ENCODE data around the gene CBLIF.
"Not testable (repeated sequence)": the region's sequence is repeated elsewhere in the genome, so short reads cannot be mapped to it uniquely, and the experiment has no call there.

Gene CBLIF

DNA sequence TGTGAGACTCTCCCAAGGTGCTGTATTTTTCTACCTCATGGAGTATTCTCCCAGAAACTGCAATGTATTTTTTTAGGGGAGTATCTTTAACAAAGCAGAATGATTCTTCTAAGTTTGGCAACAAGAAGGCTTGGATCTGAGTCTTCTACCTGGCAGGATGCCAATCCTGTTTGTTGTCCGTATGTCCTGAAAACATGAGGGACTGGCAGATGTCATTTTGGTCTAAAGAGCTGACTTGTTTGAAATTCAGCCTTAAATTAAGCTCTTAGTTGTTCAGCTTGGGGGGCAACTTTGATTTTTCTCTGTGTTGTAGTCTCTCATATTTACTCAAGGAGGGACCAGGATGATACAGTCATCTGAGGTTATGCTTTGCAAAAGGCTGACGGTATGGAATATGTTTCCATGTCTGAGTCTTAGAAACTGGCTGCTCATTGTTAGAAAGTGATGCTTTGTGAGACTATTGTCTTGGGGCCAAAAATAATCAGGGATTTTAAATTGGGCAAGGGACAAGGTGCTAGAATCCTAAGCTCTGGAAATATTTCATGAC is 44.1 kb downstream of the CBLIF start:
- Histone ChIP-seq H3K4me1 (ENCODE audit: control insufficient read depth, insufficient read depth, low read length) (no peaks in the 10 kb centered on the region), H3K27ac (ENCODE audit: low read length) (no peak overlapping the region), H3K4me3 (ENCODE audit: low read length in 2 of 2) (no peak overlapping the region), H3K9me3 (ENCODE audit: control insufficient read depth in 2 of 2, low read length in 2 of 2) (no peaks in the 10 kb centered on the region), H3K36me3 (ENCODE audit: control insufficient read depth in 2 of 2, insufficient read depth in 2 of 2, low read length in 2 of 2) (peaks cover 6% of the 10 kb centered on the region in 2 donors), H3K27me3 (ENCODE audit: control insufficient read depth in 1 of 2, insufficient read depth in 2 of 2, low read length in 2 of 2) (no peaks in the 10 kb centered on the region), H3K9ac (ENCODE audit: low read length in 2 of 2) (no peak overlapping the region)

DNA sequence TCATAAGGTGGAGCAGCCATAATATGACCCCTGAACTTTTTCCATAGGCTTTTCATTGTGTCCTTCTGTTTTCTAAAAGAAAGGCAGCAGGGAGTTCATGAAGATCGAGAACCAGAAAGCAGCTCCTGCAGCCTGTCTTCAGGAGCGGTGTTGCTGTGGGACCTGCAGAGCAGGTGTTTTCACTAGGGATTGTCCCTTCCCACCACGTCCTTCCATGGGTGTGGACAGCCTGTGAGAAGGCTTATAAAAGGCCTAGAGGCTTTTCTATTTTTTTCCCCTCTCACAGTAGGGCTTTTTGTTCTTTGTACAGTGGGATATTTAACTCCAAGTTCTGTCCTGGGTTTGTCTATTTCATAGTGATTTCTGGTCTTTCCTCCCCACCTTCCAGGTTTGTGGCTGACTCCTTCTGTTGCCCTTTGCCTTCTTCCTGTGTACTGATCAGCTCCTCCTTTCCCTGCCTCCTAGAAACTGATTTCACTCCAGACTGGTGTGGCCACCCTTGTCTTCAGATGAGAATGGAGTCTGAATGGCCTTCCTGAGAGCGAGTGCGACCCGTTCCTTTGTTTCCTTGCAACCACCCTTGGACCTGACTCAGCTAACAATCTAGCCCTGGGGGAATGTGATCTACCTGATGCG is 44.8 kb downstream of the CBLIF start:
- no peak overlapping the region for H3K27ac ChIP-seq (ENCODE audit: low read length)
- no peaks in the 10 kb centered on the region for H3K4me1 ChIP-seq (ENCODE audit: control insufficient read depth, insufficient read depth, low read length)
- no peaks in the 10 kb centered on the region for H3K9me3 ChIP-seq (ENCODE audit: control insufficient read depth in 2 of 2, low read length in 2 of 2)
- no peaks in the 10 kb centered on the region for H3K27me3 ChIP-seq (ENCODE audit: control insufficient read depth in 1 of 2, insufficient read depth in 2 of 2, low read length in 2 of 2)
- H3K36me3 ChIP-seq (ENCODE audit: control insufficient read depth in 2 of 2, insufficient read depth in 2 of 2, low read length in 2 of 2): peaks cover 6 to 11% of the 10 kb centered on the region in 2 donors
- no peak overlapping the region for H3K9ac ChIP-seq (ENCODE audit: low read length in 2 of 2)
- H3K4me3 ChIP-seq (ENCODE audit: low read length in 2 of 2): no peak overlapping the region

DNA sequence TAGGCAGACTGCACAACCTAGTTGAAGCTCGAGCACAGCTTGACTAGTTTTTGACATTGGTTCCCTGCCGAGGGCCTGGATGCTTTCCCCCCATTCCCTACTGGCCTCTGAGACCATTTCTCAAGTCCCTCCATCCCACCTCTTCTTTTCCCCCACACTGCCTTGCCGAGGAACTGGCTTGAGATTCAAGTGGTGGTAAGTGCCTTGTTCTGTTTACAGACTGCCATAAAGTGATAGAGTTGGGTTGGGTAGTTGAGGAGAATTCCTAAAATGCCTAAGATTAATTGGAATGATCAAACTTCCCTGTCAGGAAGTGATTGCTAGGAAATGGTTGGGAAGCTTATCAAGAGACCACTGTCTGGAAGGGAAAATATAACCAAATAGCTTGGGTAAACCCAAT is 50.9 kb downstream of the CBLIF start:
- no peak overlapping the region for H3K27ac ChIP-seq (ENCODE audit: low read length)
- peaks cover 27 to 38% of the 10 kb centered on the region in 2 donors for H3K36me3 ChIP-seq (ENCODE audit: control insufficient read depth in 2 of 2, insufficient read depth in 2 of 2, low read length in 2 of 2)

DNA sequence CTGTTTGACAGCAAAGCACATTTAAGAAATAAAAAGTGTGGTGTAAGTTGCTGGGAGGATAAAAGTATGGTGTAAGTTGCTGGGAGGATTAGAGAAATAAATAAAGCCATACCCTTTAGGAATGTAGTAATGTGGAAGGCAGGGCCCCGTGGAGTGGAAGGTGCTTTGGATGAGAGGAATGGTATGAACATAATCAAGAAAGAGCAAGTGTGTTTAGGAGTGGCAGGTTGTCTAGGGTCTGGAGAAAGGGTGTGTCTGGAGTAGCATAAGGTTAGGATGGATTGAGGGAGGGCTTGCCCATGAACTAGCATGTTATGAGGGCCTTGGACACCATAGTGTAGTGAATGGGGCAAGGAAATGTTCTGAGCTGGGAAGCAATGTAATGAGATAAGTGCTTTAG is 52.8 kb downstream of the CBLIF start:
- Histone ChIP-seq H3K9ac (ENCODE audit: low read length in 2 of 2) (no peak overlapping the region), H3K27ac (ENCODE audit: low read length) (no peak overlapping the region), H3K4me3 (ENCODE audit: low read length in 2 of 2) (no peak overlapping the region), H3K36me3 (ENCODE audit: control insufficient read depth in 2 of 2, insufficient read depth in 2 of 2, low read length in 2 of 2) (peaks cover 24 to 46% of the 10 kb centered on the region in 2 donors), H3K9me3 (ENCODE audit: control insufficient read depth in 2 of 2, low read length in 2 of 2) (no peaks in the 10 kb centered on the region), H3K4me1 (ENCODE audit: control insufficient read depth, insufficient read depth, low read length) (no peaks in the 10 kb centered on the region), H3K27me3 (ENCODE audit: control insufficient read depth in 1 of 2, insufficient read depth in 2 of 2, low read length in 2 of 2) (no peaks in the 10 kb centered on the region)

More for the DNA sequence above, 50.9 kb downstream of the CBLIF start:
- Histone ChIP-seq H3K27me3 (ENCODE audit: control insufficient read depth in 1 of 2, insufficient read depth in 2 of 2, low read length in 2 of 2) (no peaks in the 10 kb centered on the region), H3K9ac (ENCODE audit: low read length in 2 of 2) (no peak overlapping the region), H3K4me3 (ENCODE audit: low read length in 2 of 2) (no peak overlapping the region), H3K4me1 (ENCODE audit: control insufficient read depth, insufficient read depth, low read length) (no peaks in the 10 kb centered on the region), H3K9me3 (ENCODE audit: control insufficient read depth in 2 of 2, low read length in 2 of 2) (no peaks in the 10 kb centered on the region)

DNA sequence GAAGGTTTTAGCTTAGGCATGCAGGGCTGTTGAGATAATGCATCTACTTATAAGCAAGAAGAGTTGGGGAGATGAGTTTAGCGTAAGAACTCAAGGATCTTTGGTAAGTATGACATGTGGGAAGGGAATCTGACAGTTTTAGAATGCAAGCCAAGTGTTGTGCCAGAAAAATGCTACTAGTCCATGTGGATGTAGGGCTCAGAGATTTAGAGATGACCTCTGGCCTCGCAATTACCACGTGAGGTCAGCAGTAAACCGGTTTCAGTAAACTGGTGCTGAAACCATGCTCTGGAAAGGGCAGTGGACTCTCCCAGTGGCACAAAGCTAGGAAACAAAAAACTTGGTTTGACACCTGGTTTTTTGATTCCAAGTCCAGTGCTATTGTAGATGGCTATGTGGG is 53.7 kb downstream of the CBLIF start:
- Histone ChIP-seq H3K9ac (ENCODE audit: low read length in 2 of 2) (no peak overlapping the region), H3K4me1 (ENCODE audit: control insufficient read depth, insufficient read depth, low read length) (no peaks in the 10 kb centered on the region), H3K9me3 (ENCODE audit: control insufficient read depth in 2 of 2, low read length in 2 of 2) (no peaks in the 10 kb centered on the region), H3K27ac (ENCODE audit: low read length) (no peak overlapping the region), H3K36me3 (ENCODE audit: control insufficient read depth in 2 of 2, insufficient read depth in 2 of 2, low read length in 2 of 2) (peaks cover 23 to 46% of the 10 kb centered on the region in 2 donors), H3K27me3 (ENCODE audit: control insufficient read depth in 1 of 2, insufficient read depth in 2 of 2, low read length in 2 of 2) (no peaks in the 10 kb centered on the region), H3K4me3 (ENCODE audit: low read length in 2 of 2) (no peak overlapping the region)

DNA sequence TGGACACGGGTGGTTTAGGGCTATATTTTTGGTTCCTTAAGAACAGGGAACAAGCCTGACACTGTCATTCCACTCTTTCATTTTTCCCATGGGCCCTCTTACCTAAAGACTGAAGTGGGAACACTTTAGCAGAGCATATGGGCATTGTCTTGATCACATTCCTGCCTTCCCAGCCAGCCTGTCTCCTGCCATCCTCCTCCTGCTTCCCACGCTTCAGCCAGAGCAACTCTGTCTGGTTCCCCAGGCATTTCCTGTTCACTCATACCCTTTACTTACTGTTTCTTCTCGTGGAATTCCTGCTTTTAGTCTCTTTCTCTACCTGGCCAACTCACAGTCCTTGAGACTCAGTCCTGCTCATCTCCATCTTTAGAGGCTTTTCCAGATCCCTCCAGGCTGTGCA is 57.5 kb downstream of the CBLIF start:
- Histone ChIP-seq H3K9ac (ENCODE audit: low read length in 2 of 2) (peak overlapping the region in 1 of 2 donors; percentile 13), H3K36me3 (ENCODE audit: control insufficient read depth in 2 of 2, insufficient read depth in 2 of 2, low read length in 2 of 2) (peaks cover 9 to 20% of the 10 kb centered on the region in 2 donors), H3K27ac (ENCODE audit: low read length) (no peak overlapping the region), H3K27me3 (ENCODE audit: control insufficient read depth in 1 of 2, insufficient read depth in 2 of 2, low read length in 2 of 2) (no peaks in the 10 kb centered on the region), H3K9me3 (ENCODE audit: control insufficient read depth in 2 of 2, low read length in 2 of 2) (no peaks in the 10 kb centered on the region), H3K4me3 (ENCODE audit: low read length in 2 of 2) (no peak overlapping the region), H3K4me1 (ENCODE audit: control insufficient read depth, insufficient read depth, low read length) (no peaks in the 10 kb centered on the region)

DNA sequence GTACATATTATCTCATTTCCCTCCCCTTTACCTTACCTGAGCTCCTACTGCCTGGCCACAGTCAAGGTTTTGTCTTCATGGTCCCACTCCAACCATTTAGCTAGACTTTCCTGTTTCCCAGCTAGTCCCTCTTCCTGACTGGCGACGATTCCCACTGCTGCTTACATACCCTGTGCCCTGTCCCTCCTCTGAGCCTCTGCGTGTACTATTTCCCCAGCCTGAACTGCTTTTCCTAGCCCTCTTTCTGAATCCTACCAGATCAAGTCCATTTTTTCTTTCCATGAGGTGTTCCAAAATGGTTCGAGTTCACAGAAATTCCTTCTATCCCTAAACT is 58.1 kb downstream of the CBLIF start:
- Histone ChIP-seq H3K9ac (ENCODE audit: low read length in 2 of 2) (no peak overlapping the region), H3K27ac (ENCODE audit: low read length) (no peak overlapping the region), H3K27me3 (ENCODE audit: control insufficient read depth in 1 of 2, insufficient read depth in 2 of 2, low read length in 2 of 2) (no peaks in the 10 kb centered on the region), H3K9me3 (ENCODE audit: control insufficient read depth in 2 of 2, low read length in 2 of 2) (no peaks in the 10 kb centered on the region), H3K4me3 (ENCODE audit: low read length in 2 of 2) (no peak overlapping the region), H3K36me3 (ENCODE audit: control insufficient read depth in 2 of 2, insufficient read depth in 2 of 2, low read length in 2 of 2) (peaks cover 7 to 20% of the 10 kb centered on the region in 2 donors), H3K4me1 (ENCODE audit: control insufficient read depth, insufficient read depth, low read length) (no peaks in the 10 kb centered on the region)

DNA sequence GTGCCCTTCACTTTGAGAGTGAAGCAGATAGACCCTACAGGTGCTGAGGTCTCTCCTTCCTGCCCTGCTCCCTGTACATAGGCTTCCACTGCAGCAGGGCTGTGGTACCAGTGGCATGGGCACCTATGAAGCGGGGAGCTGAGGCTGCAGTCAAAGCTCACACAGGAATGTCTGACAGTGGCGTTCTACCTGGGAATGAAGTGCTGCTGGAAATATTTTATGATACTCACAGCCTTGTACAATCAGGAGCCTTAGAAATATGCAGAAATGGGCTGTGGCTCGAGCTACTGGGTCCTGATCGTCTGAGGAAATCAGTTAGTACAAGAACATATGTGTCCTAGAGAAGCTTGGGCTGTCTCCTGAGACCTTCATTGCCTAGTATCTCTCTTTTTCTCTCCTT is 59.5 kb downstream of the CBLIF start:
- Histone ChIP-seq H3K9me3 (ENCODE audit: control insufficient read depth in 2 of 2, low read length in 2 of 2) (no peaks in the 10 kb centered on the region), H3K36me3 (ENCODE audit: control insufficient read depth in 2 of 2, insufficient read depth in 2 of 2, low read length in 2 of 2) (peaks cover 0 to 15% of the 10 kb centered on the region in 2 donors), H3K9ac (ENCODE audit: low read length in 2 of 2) (no peak overlapping the region), H3K27ac (ENCODE audit: low read length) (no peak overlapping the region), H3K4me3 (ENCODE audit: low read length in 2 of 2) (no peak overlapping the region), H3K27me3 (ENCODE audit: control insufficient read depth in 1 of 2, insufficient read depth in 2 of 2, low read length in 2 of 2) (no peaks in the 10 kb centered on the region), H3K4me1 (ENCODE audit: control insufficient read depth, insufficient read depth, low read length) (no peaks in the 10 kb centered on the region)

DNA sequence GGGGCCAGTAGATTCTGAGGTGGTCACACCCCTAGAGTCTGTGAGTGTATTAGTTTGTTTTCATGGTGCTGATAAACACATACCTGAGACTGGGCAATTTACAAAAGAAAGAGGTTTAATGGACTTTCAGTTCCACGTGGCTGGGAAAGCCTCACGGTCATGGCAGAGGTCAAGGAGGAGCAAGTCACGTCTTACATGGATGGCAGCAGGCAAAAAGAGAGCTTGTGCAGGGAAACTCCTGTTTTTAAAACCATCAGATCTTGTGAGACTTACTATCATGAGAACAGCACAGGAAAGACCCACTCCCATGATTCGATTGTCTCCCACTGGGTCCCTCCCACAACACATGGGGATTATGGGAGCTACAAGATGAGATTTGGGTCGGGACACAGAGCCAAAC is 60.9 kb downstream of the CBLIF start:
- H3K27me3 ChIP-seq (ENCODE audit: control insufficient read depth in 1 of 2, insufficient read depth in 2 of 2, low read length in 2 of 2); H3K27ac ChIP-seq (ENCODE audit: low read length); H3K9ac ChIP-seq (ENCODE audit: low read length in 2 of 2); H3K36me3 ChIP-seq (ENCODE audit: control insufficient read depth in 2 of 2, insufficient read depth in 2 of 2, low read length in 2 of 2); H3K4me1 ChIP-seq (ENCODE audit: control insufficient read depth, insufficient read depth, low read length); H3K4me3 ChIP-seq (ENCODE audit: low read length in 2 of 2); H3K9me3 ChIP-seq (ENCODE audit: control insufficient read depth in 2 of 2, low read length in 2 of 2): not testable (repeated sequence)

DNA sequence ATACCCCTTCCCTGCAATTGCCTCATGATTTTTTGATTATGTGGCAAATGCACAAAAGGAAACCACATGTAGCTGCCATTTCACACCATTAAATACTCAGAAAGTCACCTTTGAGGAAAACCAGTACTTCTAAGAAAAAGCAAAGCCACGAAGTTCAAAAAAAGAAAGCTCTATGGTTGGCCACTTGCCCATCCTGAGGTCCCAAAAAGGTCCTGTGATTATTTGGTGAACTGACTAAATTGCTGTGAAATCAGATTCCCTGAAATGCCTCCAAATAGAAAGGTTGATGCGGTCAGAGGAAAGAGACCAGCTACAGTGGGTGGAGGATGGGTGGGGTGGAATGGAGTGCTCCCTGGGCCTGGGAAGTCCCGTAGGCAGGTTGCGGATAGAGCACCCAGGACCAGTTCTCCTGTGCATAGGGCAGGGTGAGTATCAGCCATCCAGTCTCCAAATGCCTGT is 61.6 kb downstream of the CBLIF start:
- Histone ChIP-seq H3K4me1 (ENCODE audit: control insufficient read depth, insufficient read depth, low read length) (no peaks in the 10 kb centered on the region), H3K27ac (ENCODE audit: low read length) (no peak overlapping the region), H3K36me3 (ENCODE audit: control insufficient read depth in 2 of 2, insufficient read depth in 2 of 2, low read length in 2 of 2) (peaks cover 0 to 5% of the 10 kb centered on the region in 2 donors), H3K9me3 (ENCODE audit: control insufficient read depth in 2 of 2, low read length in 2 of 2) (no peaks in the 10 kb centered on the region), H3K9ac (ENCODE audit: low read length in 2 of 2) (no peak overlapping the region), H3K27me3 (ENCODE audit: control insufficient read depth in 1 of 2, insufficient read depth in 2 of 2, low read length in 2 of 2) (no peaks in the 10 kb centered on the region), H3K4me3 (ENCODE audit: low read length in 2 of 2) (no peak overlapping the region)

DNA sequence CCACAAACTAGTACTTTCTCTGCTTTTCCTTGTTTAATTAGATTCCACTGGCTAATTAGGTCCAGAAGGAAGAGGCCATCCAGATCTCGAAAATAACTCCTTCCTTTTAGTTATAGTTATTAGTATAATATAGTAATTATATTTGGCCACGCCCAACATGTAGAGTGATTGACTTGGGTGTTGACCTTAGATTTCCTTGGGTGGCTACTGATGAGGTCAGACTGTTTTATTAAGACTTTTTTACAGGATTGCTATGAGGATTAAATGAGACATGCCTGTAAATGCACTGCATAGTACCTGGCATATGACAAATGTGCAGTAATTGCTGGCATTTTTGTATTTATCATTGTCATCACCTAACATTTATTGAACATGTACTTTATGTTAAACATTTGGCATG is 63.2 kb downstream of the CBLIF start:
- Histone ChIP-seq H3K4me3 (ENCODE audit: low read length in 2 of 2) (no peak overlapping the region), H3K27ac (ENCODE audit: low read length) (no peak overlapping the region), H3K36me3 (ENCODE audit: control insufficient read depth in 2 of 2, insufficient read depth in 2 of 2, low read length in 2 of 2) (no peaks in the 10 kb centered on the region), H3K27me3 (ENCODE audit: control insufficient read depth in 1 of 2, insufficient read depth in 2 of 2, low read length in 2 of 2) (no peaks in the 10 kb centered on the region), H3K9ac (ENCODE audit: low read length in 2 of 2) (no peak overlapping the region), H3K9me3 (ENCODE audit: control insufficient read depth in 2 of 2, low read length in 2 of 2) (no peaks in the 10 kb centered on the region), H3K4me1 (ENCODE audit: control insufficient read depth, insufficient read depth, low read length) (no peaks in the 10 kb centered on the region)

All from stomach smooth muscle (tissue), 2 donors.